Measurements from ENCODE around the gene TFEB. TPM values are rescaled to one million over a fixed set of nuclear protein-coding genes. Genes with fewer than 3 reads are reported as not detected.

TFEB gene
- total and polyA plus RNA-seq, 4 donors = 13.3 to 38.4 (median 27.8) TPM

DNA sequence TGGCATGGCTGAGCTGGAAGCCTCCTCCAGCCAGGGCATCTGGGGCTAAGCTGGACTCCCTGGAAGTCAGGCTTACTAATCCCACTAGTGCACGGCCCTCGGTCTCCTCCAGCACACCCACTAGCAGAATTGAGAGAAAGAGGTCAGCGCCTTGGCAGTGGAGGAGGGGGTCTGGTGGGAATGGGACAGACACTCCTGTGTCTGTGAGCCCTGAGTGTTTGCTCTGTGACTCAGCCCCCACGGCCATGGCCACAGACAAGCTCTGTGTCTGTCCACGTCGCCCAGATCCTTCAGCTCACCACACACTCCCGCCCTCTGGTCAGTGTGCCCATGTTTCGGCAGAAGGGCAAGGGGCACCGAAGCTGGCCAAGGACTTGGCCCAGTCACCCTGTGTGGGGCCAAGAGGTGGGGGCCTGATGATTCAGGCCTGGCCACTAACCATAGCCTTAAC, 88.3 kb downstream of the TFEB start:
- TF ChIP-seq, protein P1, sequence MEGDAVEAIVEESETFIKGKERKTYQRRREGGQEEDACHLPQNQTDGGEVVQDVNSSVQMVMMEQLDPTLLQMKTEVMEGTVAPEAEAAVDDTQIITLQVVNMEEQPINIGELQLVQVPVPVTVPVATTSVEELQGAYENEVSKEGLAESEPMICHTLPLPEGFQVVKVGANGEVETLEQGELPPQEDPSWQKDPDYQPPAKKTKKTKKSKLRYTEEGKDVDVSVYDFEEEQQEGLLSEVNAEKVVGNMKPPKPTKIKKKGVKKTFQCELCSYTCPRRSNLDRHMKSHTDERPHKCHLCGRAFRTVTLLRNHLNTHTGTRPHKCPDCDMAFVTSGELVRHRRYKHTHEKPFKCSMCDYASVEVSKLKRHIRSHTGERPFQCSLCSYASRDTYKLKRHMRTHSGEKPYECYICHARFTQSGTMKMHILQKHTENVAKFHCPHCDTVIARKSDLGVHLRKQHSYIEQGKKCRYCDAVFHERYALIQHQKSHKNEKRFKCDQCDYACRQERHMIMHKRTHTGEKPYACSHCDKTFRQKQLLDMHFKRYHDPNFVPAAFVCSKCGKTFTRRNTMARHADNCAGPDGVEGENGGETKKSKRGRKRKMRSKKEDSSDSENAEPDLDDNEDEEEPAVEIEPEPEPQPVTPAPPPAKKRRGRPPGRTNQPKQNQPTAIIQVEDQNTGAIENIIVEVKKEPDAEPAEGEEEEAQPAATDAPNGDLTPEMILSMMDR (IDR thresholded peaks at IDR 0.05; ENCODE audit: control extremely low read depth, extremely low read depth) = no peak
- H3K4me3 ChIP-seq = no peak overlapping the region
- no peaks in the 10 kb centered on the region for H3K9me3 ChIP-seq (ENCODE audit: control insufficient read depth in 4 of 4, insufficient read depth in 3 of 4, low read length in 3 of 4)
- peaks cover 0 to 77% (median 32%) of the 10 kb centered on the region in 5 donors for H3K4me1 ChIP-seq (ENCODE audit: control insufficient read depth in 5 of 5, insufficient read depth in 5 of 5, low read length in 5 of 5)
- no peak for ATAC-seq (ENCODE audit: insufficient read depth, low FRiP score)
- H3K36me3 ChIP-seq (ENCODE audit: control insufficient read depth in 4 of 4, insufficient read depth in 4 of 4, low read length in 4 of 4) = peaks cover 0 to 71% (median 21%) of the 10 kb centered on the region in 4 donors
- 80 to 88% methylated on average over 9 of the region's 9 CpGs for WGBS, 2 donors
- H3K27me3 ChIP-seq (ENCODE audit: control insufficient read depth in 3 of 3, insufficient read depth in 3 of 3, low read length in 2 of 3) = no peaks in the 10 kb centered on the region
- DNase-seq = no peak
- H3K9ac ChIP-seq (ENCODE audit: insufficient read depth in 1 of 2, low read length in 2 of 2) = no peak overlapping the region
- H3K27ac ChIP-seq (ENCODE audit: low read depth in 1 of 2, low read length in 1 of 2) = no peak overlapping the region

DNA sequence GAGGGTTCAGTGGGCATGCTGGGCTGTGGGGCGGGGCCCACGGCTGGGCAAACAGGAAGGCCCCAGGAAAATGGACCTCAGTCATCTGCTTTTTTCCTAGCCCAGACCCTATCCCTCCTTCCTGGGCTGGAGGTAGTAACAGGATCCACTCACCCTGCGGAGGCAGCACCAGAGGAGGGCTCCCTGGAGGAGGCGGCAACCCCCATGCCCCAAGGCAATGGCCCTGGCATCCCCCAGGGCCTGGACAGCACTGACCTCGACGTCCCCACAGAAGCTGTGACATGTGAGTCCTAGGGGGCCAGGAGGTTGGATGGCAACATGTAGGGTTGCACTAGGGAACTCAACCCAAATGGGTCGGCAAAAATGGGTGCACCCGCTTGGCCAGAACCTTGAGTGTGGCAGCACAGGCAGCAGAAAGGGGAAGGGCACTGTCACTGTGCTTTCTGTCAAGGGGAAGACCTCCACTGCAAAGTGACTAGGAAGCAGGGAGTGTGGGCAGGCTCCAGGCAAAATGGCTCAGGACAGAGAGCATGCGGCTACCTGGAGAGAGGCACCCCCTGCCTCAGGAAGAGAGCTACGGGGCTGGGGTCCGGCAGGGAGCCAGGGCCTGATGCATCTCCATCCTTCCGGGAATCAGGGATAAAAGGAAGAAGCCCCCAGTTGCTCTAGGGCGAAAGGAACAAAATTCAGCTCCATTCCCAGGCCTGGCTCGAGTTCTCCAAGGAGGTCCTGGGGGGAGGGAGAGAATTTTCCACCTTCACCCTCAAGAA, 89.2 kb downstream of the TFEB start:
- TF ChIP-seq, protein P1 (IDR thresholded peaks at IDR 0.05; ENCODE audit: control extremely low read depth, extremely low read depth) = no peak
- Histone ChIP-seq H3K4me3 (no peak overlapping the region), H3K9ac (ENCODE audit: insufficient read depth in 1 of 2, low read length in 2 of 2) (no peak overlapping the region), H3K36me3 (ENCODE audit: control insufficient read depth in 4 of 4, insufficient read depth in 4 of 4, low read length in 4 of 4) (peaks cover 0 to 63% (median 17%) of the 10 kb centered on the region in 4 donors), H3K27me3 (ENCODE audit: control insufficient read depth in 3 of 3, insufficient read depth in 3 of 3, low read length in 2 of 3) (no peaks in the 10 kb centered on the region), H3K4me1 (ENCODE audit: control insufficient read depth in 5 of 5, insufficient read depth in 5 of 5, low read length in 5 of 5) (peaks cover 0 to 79% (median 40%) of the 10 kb centered on the region in 5 donors), H3K27ac (ENCODE audit: low read depth in 1 of 2, low read length in 1 of 2) (no peak overlapping the region), H3K9me3 (ENCODE audit: control insufficient read depth in 4 of 4, insufficient read depth in 3 of 4, low read length in 3 of 4) (no peaks in the 10 kb centered on the region)
- 85 to 91% methylated on average over 14 of the region's 14 CpGs for WGBS, 2 donors
- DNase-seq (no peak), ATAC-seq (ENCODE audit: insufficient read depth, low FRiP score) (no peak)

DNA sequence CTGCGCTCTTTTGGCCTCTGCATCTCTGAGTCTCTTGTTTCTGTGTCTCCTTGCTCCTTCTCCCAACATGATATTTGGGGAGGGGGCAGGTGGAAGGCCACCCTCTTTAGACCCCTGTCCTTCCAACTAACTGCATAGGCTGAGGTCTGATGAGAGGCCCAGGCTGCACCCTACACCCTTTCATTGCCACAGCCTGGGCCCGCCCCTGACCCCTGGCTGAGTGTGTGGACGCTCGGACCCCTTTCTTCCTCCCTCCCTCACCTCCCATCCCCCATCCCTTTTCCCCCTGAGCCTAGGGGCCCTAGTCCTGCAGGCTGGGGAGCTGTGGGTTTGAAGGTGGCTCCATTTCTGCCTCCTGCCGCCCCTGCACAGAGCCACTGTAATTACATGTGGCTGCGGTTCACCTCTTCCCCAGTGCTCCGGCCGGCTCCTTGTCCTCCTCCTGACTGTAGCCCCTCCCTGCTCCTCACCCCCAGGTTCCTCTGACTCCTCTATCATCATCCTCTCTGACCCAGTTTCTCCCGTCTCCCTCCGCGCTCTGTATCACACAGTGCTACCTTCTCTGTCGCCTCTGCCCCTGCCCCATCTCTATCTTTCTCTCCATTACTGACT, 90.3 kb downstream of the TFEB start:
- TF ChIP-seq, protein P1 (IDR thresholded peaks at IDR 0.05; ENCODE audit: control extremely low read depth, extremely low read depth) = no peak
- Histone ChIP-seq H3K4me1 (ENCODE audit: control insufficient read depth in 5 of 5, insufficient read depth in 5 of 5, low read length in 5 of 5) (peaks cover 0 to 87% (median 42%) of the 10 kb centered on the region in 5 donors), H3K4me3 (no peak overlapping the region), H3K9me3 (ENCODE audit: control insufficient read depth in 4 of 4, insufficient read depth in 3 of 4, low read length in 3 of 4) (no peaks in the 10 kb centered on the region), H3K27me3 (ENCODE audit: control insufficient read depth in 3 of 3, insufficient read depth in 3 of 3, low read length in 2 of 3) (no peaks in the 10 kb centered on the region), H3K36me3 (ENCODE audit: control insufficient read depth in 4 of 4, insufficient read depth in 4 of 4, low read length in 4 of 4) (peaks cover 0 to 54% (median 15%) of the 10 kb centered on the region in 4 donors), H3K9ac (ENCODE audit: insufficient read depth in 1 of 2, low read length in 2 of 2) (peak overlapping the region; percentile 11 to 34), H3K27ac (ENCODE audit: low read depth in 1 of 2, low read length in 1 of 2) (no peak overlapping the region)
- 83 to 88% methylated on average over 12 of the region's 12 CpGs for WGBS, 2 donors
- DNase-seq = no peak
- ATAC-seq (ENCODE audit: insufficient read depth, low FRiP score) = no peak

Measured in lung (tissue), 12 donors.